ENCODE results near the gene SBF2. TPM values are rescaled to one million over a fixed set of nuclear protein-coding genes. Genes with fewer than 3 reads are reported as not detected.

Gene SBF2
- total RNA-seq, 2 experiments from 2014 or later: 7.0 to 7.1 TPM

DNA sequence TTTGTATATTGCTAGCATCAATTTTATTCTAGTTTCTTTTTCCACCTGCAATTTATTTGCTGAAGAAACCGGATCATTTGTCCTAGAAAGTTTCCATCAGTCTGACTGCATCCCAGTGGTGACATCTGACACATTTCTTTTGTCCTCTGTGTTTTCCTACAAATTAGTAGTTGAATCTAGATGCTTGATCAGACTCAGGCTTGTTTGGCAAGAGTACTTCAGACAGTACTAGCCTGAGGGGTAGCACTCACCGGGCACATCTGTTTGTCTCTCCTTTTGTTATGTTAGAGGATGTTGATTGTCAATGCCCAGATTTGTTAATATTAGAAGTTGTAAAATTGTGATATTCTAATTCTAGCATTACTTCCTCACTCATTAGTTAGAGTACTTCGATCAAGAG lies 425.4 kb downstream of the SBF2 start:
- DNase-seq: no peak
- no peaks in the 10 kb centered on the region for H3K27me3 Mint-ChIP-seq
- no peak overlapping the region for H3K4me3 Mint-ChIP-seq
- H3K9me3 Mint-ChIP-seq: peaks cover 10% of the 10 kb centered on the region
- no peak overlapping the region for H3K27ac Mint-ChIP-seq
- peaks cover 8% of the 10 kb centered on the region for H3K36me3 Mint-ChIP-seq
- ChIA-PET CTCF (no interaction called here), POLR2A (no interaction called here)
- H3K4me1 Mint-ChIP-seq (ENCODE audit: low read depth): no peaks in the 10 kb centered on the region
- intact Hi-C loops (cut with micrococcal nuclease): no loop called here

DNA sequence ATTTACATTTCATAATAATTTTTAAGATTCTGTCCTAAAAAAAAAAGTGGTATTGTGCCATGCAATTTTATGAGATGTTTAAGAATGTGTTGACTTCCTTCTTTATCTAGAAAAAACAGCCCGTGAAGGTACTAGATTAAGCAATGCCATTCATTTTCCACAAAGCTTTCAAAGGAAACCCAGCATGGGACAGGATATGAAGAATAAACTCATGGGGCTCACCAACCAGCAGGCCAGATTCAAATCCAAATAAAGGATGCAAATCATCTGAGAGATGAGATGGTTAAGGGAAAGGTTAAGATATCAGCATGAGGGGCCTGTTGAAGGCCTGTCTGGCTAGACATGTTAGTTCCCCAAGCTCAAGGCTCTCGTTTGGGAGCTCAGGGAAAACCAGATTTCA lies 431.0 kb downstream of the SBF2 start:
- H3K4me1 Mint-ChIP-seq (ENCODE audit: low read depth): peaks cover 27% of the 10 kb centered on the region
- CTCF ChIA-PET: interaction anchor here (0.6 to 4.2 kb wide), 15 partner anchors 11 to 461 kb away, joined by 3 to 27 read pairs (median 5); no protein-coding TSS in a partner anchor
- peaks cover 2% of the 10 kb centered on the region for H3K36me3 Mint-ChIP-seq
- no peaks in the 10 kb centered on the region for H3K27me3 Mint-ChIP-seq
- no peak for DNase-seq
- H3K9me3 Mint-ChIP-seq: no peaks in the 10 kb centered on the region
- POLR2A ChIA-PET: no interaction called here
- H3K27ac Mint-ChIP-seq: no peak overlapping the region
- no peak overlapping the region for H3K4me3 Mint-ChIP-seq
- intact Hi-C loops (cut with micrococcal nuclease): loop anchor here (1.0 to 5.0 kb wide), 4 partner anchors 110 to 460 kb away; no protein-coding TSS in a partner anchor

DNA sequence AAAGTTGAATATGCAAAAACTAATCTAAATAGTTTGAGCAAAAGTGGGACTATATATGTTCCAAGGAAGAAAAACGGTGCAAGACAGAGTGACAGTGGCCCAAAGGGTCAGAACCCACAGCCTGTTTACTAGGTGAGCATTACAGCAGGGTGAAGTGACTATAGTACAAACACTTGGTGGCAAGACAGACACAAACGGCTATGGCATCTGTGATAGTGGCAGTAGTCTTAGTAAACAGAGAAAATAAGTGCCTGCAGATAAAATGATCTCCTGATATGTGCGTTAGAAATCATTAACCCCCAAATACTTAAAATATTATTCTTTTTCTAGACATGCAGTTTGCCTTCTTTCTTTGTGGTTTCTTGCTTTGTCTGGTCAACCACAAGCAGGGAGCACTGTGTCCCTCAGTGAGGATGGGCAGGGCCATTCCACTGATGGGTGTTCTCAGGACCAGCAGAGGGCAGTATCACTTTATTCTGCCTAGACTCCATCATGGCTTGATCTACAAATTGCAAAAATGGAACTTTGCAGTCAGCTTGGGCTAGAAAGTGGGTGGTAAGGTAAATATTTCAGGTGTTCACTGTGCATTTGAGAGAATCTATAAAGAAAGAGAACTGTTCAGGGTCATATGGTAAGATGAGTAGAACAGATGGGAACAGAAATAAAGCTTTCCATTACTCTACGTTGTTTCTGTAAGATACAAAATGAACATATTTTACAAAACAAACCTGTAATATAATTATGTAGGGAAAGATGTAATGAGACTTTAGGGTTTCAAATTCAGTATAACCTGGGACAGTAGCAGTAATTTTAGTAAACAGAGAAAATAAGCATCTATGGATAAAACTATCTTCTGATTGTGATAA lies 431.9 kb downstream of the SBF2 start:
- H3K27me3 Mint-ChIP-seq: no peaks in the 10 kb centered on the region
- H3K4me3 Mint-ChIP-seq: no peak overlapping the region
- H3K36me3 Mint-ChIP-seq: no peaks in the 10 kb centered on the region
- H3K9me3 Mint-ChIP-seq: no peaks in the 10 kb centered on the region
- ChIA-PET POLR2A (no interaction called here), CTCF (interaction anchor here (0.6 to 4.2 kb wide), 16 partner anchors 12 to 462 kb away, joined by 3 to 27 read pairs (median 5); partner anchors contain the start of gene ADM)
- DNase-seq: peak; percentile 65
- peaks cover 27% of the 10 kb centered on the region for H3K4me1 Mint-ChIP-seq (ENCODE audit: low read depth)
- intact Hi-C loops (cut with micrococcal nuclease): loop anchor here (1.0 to 5.0 kb wide), 4 partner anchors 111 to 461 kb away; no protein-coding TSS in a partner anchor
- H3K27ac Mint-ChIP-seq: no peak overlapping the region

DNA sequence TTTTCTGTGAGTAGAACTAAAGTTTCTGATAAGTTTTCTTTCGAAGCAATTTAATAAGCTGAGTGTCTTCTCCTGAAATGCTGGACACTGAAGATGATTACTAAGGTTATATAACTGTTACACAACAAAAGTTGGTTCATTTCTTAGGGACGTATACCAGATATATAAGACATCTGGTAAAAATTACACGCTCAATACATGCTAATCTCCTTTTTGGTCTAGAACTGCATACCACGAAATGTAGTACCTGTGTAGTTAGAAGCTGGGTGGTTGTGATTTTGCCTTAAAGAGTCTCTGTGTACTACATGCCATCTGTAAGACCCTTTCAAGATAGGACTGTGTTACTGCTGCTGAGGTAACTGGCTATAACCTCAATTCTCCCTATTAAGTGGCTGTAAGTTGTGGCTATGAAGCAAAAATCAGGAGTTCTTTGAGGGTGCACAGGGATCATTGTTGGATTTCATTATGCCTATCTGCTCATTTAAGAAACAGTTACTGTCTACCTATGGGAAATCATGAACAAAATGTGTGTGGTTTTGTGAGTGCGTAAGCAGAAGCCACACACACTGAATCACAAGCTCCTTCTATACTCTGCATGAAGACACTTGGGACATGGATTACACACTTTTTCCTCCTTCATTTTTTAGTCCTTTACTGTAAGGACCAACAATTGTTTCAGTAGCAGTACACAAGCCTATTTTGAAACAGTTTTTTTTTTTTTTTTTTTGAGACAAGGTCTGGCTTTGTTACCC lies 434.3 kb downstream of the SBF2 start:
- Mint-ChIP-seq H3K27me3 (no peaks in the 10 kb centered on the region), H3K4me3 (no peak overlapping the region), H3K9me3 (no peaks in the 10 kb centered on the region), H3K27ac (peak overlapping the region; percentile 54), H3K36me3 (no peaks in the 10 kb centered on the region), H3K4me1 (ENCODE audit: low read depth) (peaks cover 27% of the 10 kb centered on the region)
- peak; percentile 30 for DNase-seq
- intact Hi-C loops (cut with micrococcal nuclease): loop anchor here (1.0 to 5.0 kb wide), 2 partner anchors 100 to 348 kb away; no protein-coding TSS in a partner anchor
- ChIA-PET POLR2A (interaction anchor here (0.6 kb wide), 1 partner anchor 100 kb away, joined by 3 read pairs; no protein-coding TSS in a partner anchor), CTCF (interaction anchor here (0.8 to 4.2 kb wide), 5 partner anchors 17 to 439 kb away, joined by 3 to 27 read pairs (median 6); no protein-coding TSS in a partner anchor)

DNA sequence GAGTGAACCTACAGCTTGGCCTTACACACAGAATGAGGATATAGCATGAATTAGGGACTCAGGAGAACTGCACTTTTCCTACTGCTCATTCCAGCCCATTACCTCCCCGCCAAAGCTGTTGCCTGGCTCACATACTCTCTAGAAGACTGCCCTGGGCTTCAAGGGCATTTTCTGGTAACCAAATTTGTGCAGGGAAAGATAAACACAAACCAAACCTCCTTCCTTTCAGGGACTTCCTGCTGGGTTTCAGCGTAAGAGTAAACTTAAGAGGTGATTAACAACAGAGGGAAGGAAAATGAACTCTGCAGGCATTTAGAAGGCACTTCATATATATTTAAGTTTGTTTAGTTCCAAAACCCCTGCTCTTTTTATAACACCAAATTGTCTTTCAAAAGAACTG lies 435.2 kb downstream of the SBF2 start:
- POLR2A ChIA-PET: no interaction called here
- Mint-ChIP-seq H3K4me3 (no peak overlapping the region), H3K27me3 (no peaks in the 10 kb centered on the region), H3K27ac (no peak overlapping the region), H3K36me3 (no peaks in the 10 kb centered on the region), H3K9me3 (no peaks in the 10 kb centered on the region), H3K4me1 (ENCODE audit: low read depth) (peaks cover 27% of the 10 kb centered on the region)
- CTCF ChIA-PET: interaction anchor here (0.8 kb wide), 3 partner anchors 14 to 101 kb away, joined by 3 to 4 read pairs (median 3); no protein-coding TSS in a partner anchor
- intact Hi-C loops (cut with micrococcal nuclease): no loop called here
- DNase-seq: no peak

DNA sequence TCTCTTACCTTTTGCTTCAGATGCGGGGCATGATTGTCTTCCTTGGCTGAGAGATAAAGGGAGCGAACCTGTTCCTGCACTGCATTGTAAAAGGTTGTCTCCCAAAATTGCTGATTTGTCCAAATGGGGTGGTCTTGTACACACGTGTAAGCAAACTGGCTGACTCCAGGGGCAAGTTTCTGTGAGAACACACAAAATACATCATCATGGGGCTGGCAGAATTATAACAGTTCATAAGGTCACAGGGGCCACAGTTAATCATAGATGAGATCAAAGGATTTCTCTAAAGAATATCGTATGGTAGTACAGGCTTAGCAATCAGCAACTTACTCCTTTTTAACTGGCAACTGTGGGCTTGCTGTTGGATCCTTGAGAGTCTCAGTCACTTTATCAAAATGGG lies 435.8 kb downstream of the SBF2 start:
- intact Hi-C loops (cut with micrococcal nuclease): no loop called here
- Mint-ChIP-seq H3K27ac (no peak overlapping the region), H3K9me3 (no peaks in the 10 kb centered on the region), H3K27me3 (no peaks in the 10 kb centered on the region), H3K4me3 (no peak overlapping the region), H3K36me3 (no peaks in the 10 kb centered on the region), H3K4me1 (ENCODE audit: low read depth) (peaks cover 27% of the 10 kb centered on the region)
- no peak for DNase-seq
- ChIA-PET CTCF (interaction anchor here (0.8 kb wide), 3 partner anchors 13 to 100 kb away, joined by 3 to 4 read pairs (median 3); no protein-coding TSS in a partner anchor), POLR2A (no interaction called here)

DNA sequence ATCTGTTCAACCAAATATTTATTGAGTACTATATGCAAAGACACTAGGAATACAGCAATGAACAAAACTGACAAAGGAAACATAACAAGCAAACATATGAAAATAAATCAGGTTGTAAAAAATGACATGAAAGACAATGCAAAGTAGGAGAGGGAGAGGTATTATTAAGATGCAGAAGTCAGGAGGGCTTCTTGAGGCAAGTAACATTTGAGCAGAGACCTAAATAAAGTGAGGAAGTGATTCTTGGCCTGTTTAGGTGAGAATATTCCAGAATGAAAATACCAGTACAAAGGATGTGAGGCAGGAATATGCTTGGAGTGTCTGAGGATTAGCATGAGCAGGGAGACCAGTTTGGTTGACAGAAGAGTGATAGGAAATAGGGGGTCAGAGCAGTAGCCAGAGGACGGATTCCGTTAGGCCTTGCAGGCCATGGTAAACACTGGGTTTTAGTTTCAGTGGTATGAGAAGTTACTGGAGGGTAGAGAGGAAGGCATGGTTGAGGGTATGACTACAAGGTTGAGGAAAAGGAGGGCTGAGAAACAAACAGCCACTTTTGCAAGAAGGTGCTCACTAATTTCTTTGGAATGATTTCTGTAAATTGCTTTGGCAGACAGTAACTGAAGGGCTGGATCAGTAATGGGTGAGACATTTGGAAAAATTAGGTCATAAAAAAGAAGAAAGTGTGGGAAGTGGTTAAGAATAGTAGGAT lies 438.3 kb downstream of the SBF2 start:
- CTCF ChIA-PET: interaction anchor here (0.7 to 1.7 kb wide), 4 partner anchors 14 to 244 kb away, joined by 3 to 8 read pairs (median 3); no protein-coding TSS in a partner anchor
- H3K4me3 Mint-ChIP-seq: no peak overlapping the region
- H3K9me3 Mint-ChIP-seq: no peaks in the 10 kb centered on the region

DNA sequence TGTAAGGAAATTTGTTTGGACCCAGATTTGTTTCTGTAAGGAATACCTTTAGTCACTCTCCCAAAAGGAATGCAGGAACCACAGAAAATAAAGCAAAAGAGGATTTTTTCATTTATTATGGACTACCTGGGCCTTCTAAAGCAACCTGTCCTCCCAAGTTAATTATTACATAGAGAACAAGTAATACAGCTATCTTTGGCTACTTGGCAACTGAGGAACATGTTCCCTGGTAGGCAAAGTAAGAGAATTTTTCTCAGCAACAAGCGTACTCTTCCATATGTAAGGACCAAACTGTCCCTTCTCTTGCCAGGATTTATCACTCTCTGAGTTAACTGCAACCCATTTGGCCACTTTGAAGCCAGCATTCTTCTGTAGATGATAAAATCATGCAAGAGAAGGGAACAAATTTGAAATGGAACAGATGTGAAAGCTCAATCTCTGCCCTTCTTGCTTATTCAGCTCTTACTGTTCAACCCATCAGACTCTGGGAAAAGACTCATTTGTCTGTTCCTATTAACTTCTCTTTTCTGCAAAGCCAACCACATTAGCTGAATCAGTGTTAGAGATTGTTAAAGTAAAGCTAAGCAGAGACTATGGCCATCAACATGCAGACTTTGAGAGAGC lies 440.0 kb downstream of the SBF2 start:
- Mint-ChIP-seq H3K27me3 (no peaks in the 10 kb centered on the region), H3K4me1 (ENCODE audit: low read depth) (peaks cover 9% of the 10 kb centered on the region), H3K27ac (no peak overlapping the region), H3K9me3 (no peaks in the 10 kb centered on the region), H3K36me3 (peaks cover 2% of the 10 kb centered on the region), H3K4me3 (no peak overlapping the region)
- DNase-seq: no peak
- POLR2A ChIA-PET: no interaction called here
- intact Hi-C loops (cut with micrococcal nuclease): no loop called here
- CTCF ChIA-PET: no interaction called here

More for the DNA sequence above, 438.3 kb downstream of the SBF2 start:
- no peak for DNase-seq
- no peaks in the 10 kb centered on the region for H3K36me3 Mint-ChIP-seq
- POLR2A ChIA-PET: no interaction called here
- no peak overlapping the region for H3K27ac Mint-ChIP-seq
- no peaks in the 10 kb centered on the region for H3K27me3 Mint-ChIP-seq
- peaks cover 20% of the 10 kb centered on the region for H3K4me1 Mint-ChIP-seq (ENCODE audit: low read depth)
- intact Hi-C loops (cut with micrococcal nuclease): no loop called here

DNA sequence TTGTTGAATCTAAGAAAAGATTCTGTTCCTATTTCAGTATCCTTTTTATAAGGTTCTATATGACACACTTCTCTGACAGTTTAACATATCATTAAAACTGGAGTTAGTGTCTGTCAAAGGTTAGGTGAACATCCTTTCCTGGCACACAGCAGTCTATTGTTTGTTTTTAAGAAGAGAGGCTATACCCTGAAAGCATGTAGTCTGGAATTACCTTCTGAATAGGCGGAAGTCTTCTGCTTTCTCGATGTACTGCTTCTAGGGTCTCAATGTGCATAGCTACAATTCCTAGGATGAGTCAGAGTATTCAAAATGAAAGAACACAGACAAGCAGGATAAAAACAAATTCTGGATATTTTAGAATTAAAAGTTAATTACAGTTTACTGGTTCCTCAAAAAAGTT lies 441.6 kb downstream of the SBF2 start:
- CTCF ChIA-PET: no interaction called here
- Mint-ChIP-seq H3K4me1 (ENCODE audit: low read depth) (no peaks in the 10 kb centered on the region), H3K27me3 (no peaks in the 10 kb centered on the region), H3K4me3 (no peak overlapping the region), H3K9me3 (no peaks in the 10 kb centered on the region), H3K36me3 (peaks cover 2% of the 10 kb centered on the region), H3K27ac (no peak overlapping the region)
- intact Hi-C loops (cut with micrococcal nuclease): no loop called here
- no peak for DNase-seq
- POLR2A ChIA-PET: no interaction called here

DNA sequence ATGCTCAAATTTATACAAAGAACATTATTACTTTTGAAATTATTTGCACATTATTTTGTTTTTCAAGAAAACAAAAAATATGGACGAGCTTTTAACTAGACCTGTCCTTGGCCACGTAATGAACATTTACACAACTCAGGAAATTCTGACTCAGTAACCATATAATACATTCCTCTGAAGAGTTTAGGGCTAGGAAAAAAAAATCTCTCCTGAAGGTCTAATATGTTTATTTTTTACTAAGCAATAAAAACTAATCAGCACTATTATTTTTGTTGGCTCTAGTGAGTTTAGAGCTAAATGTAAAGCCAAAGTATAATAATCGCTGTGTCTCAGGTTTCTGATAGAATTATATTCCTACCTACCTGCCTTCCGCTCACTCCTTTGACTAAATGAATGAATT lies 442.7 kb downstream of the SBF2 start:
- Mint-ChIP-seq H3K36me3 (peaks cover 2% of the 10 kb centered on the region), H3K4me1 (ENCODE audit: low read depth) (peaks cover 4% of the 10 kb centered on the region), H3K9me3 (no peaks in the 10 kb centered on the region), H3K27me3 (no peaks in the 10 kb centered on the region), H3K27ac (no peak overlapping the region), H3K4me3 (no peak overlapping the region)
- CTCF ChIA-PET: no interaction called here
- no peak for DNase-seq
- intact Hi-C loops (cut with micrococcal nuclease): no loop called here
- POLR2A ChIA-PET: no interaction called here

DNA sequence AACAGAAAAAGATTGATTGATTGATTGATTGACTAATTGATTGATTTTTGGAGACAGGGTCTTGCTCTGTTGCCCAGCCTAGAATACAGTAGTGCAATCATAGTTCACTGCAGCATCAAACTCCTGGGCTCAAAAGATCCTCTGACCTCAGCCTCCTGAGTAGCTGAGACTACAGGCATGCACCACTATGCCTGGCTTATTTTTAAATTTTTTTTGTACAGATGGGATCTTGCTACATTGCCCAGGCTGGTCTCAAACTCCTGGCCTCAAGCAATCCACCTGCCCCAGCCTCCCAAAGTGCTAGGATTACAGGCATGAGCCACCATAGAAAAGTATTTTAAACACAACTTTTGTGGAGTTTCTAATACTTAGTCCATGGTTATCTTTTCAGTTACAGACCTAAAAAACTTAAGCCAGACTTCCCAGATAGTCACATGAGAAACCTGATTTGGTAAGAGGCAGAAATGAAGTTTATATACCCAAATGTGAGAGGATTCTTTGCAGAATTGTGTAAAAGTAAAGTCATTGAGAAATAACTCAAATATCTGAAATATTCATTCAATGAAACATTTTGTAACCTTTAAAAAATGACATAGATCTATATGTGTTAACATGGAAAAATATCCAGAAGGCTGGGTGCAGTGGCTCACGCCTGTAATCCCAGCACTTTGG lies 443.7 kb downstream of the SBF2 start:
- peaks cover 4% of the 10 kb centered on the region for H3K4me1 Mint-ChIP-seq (ENCODE audit: low read depth)
- H3K27ac Mint-ChIP-seq: no peak overlapping the region
- intact Hi-C loops (cut with micrococcal nuclease): no loop called here
- ChIA-PET CTCF (no interaction called here), POLR2A (no interaction called here)
- no peaks in the 10 kb centered on the region for H3K27me3 Mint-ChIP-seq
- no peak overlapping the region for H3K4me3 Mint-ChIP-seq
- no peaks in the 10 kb centered on the region for H3K9me3 Mint-ChIP-seq
- peaks cover 5% of the 10 kb centered on the region for H3K36me3 Mint-ChIP-seq
- DNase-seq: no peak
